Measurements from ENCODE around the gene ARHGEF12.

Gene ARHGEF12

GRCh38 chr11:120354068-120354467 is 17.9 kb downstream of the ARHGEF12 start:
- TF ChIP-seq FOXP2 (optimal IDR thresholded peaks at IDR 0.05; ENCODE audit: control extremely low read depth, extremely low read length, insufficient read depth), result no peak
- TF ChIP-seq POLR2AphosphoS5 (IDR thresholded peaks at IDR 0.05; ENCODE audit: borderline replicate concordance, low read depth, low read length), result no peak
- no peak for TF ChIP-seq EZH2 (IDR thresholded peaks at IDR 0.05)
- Histone ChIP-seq H3K27ac (no peak overlapping the region), H3K9me3 (ENCODE audit: low read depth, low read length) (no peaks in the 10 kb centered on the region), H3K9ac (ENCODE audit: insufficient read length) (no peak overlapping the region), H3K4me3 (no peak overlapping the region), H3K36me3 (ENCODE audit: insufficient read depth, low read length) (no peaks in the 10 kb centered on the region)
- DNase-seq (ENCODE audit: low read depth, low spot score), result no peak

GRCh38 chr11:120354779-120355178 is 18.6 kb downstream of the ARHGEF12 start:
- DNase-seq (ENCODE audit: low read depth, low spot score), result no peak
- H3K27ac ChIP-seq, result no peak overlapping the region
- TF ChIP-seq EZH2 (IDR thresholded peaks at IDR 0.05) (no peak), POLR2AphosphoS5 (IDR thresholded peaks at IDR 0.05; ENCODE audit: borderline replicate concordance, low read depth, low read length) (no peak), FOXP2 (optimal IDR thresholded peaks at IDR 0.05; ENCODE audit: control extremely low read depth, extremely low read length, insufficient read depth) (no peak)
- H3K4me3 ChIP-seq, result no peak overlapping the region
- no peaks in the 10 kb centered on the region for H3K9me3 ChIP-seq (ENCODE audit: low read depth, low read length)
- no peak overlapping the region for H3K9ac ChIP-seq (ENCODE audit: insufficient read length)
- H3K36me3 ChIP-seq (ENCODE audit: insufficient read depth, low read length), result no peaks in the 10 kb centered on the region

GRCh38 chr11:120357620-120358019 is 21.4 kb downstream of the ARHGEF12 start:
- Histone ChIP-seq H3K9me3 (ENCODE audit: low read depth, low read length) (no peaks in the 10 kb centered on the region), H3K27ac (no peak overlapping the region), H3K9ac (ENCODE audit: insufficient read length) (no peak overlapping the region), H3K4me3 (no peak overlapping the region), H3K36me3 (ENCODE audit: insufficient read depth, low read length) (0 out of 2 replicates have a peak, but pooled peaks cover 2% of the 10 kb centered on the region)
- DNase-seq (ENCODE audit: low read depth, low spot score), result no peak
- TF ChIP-seq EZH2 (IDR thresholded peaks at IDR 0.05), result no peak
- TF ChIP-seq POLR2AphosphoS5 (IDR thresholded peaks at IDR 0.05; ENCODE audit: borderline replicate concordance, low read depth, low read length), result no peak
- TF ChIP-seq FOXP2 (optimal IDR thresholded peaks at IDR 0.05; ENCODE audit: control extremely low read depth, extremely low read length, insufficient read depth), result no peak

GRCh38 chr11:120358729-120359128 is 22.5 kb downstream of the ARHGEF12 start:
- DNase-seq (ENCODE audit: low read depth, low spot score), result no peak
- no peak for TF ChIP-seq FOXP2 (optimal IDR thresholded peaks at IDR 0.05; ENCODE audit: control extremely low read depth, extremely low read length, insufficient read depth)
- no peak for TF ChIP-seq EZH2 (IDR thresholded peaks at IDR 0.05)
- no peak for TF ChIP-seq POLR2AphosphoS5 (IDR thresholded peaks at IDR 0.05; ENCODE audit: borderline replicate concordance, low read depth, low read length)
- no peaks in the 10 kb centered on the region for H3K9me3 ChIP-seq (ENCODE audit: low read depth, low read length)

GRCh38 chr11:120363436-120363835 is 27.2 kb downstream of the ARHGEF12 start:
- H3K4me3 ChIP-seq, result no peak overlapping the region
- H3K36me3 ChIP-seq (ENCODE audit: insufficient read depth, low read length), result 0 out of 2 replicates have a peak, but pooled peaks cover 2% of the 10 kb centered on the region
- TF ChIP-seq FOXP2 (optimal IDR thresholded peaks at IDR 0.05; ENCODE audit: control extremely low read depth, extremely low read length, insufficient read depth) (no peak), POLR2AphosphoS5 (IDR thresholded peaks at IDR 0.05; ENCODE audit: borderline replicate concordance, low read depth, low read length) (no peak), EZH2 (IDR thresholded peaks at IDR 0.05) (no peak)
- no peak overlapping the region for H3K9ac ChIP-seq (ENCODE audit: insufficient read length)
- no peak overlapping the region for H3K27ac ChIP-seq
- H3K9me3 ChIP-seq (ENCODE audit: low read depth, low read length), result no peaks in the 10 kb centered on the region
- no peak for DNase-seq (ENCODE audit: low read depth, low spot score)

More at GRCh38 chr11:120358729-120359128, 22.5 kb downstream of the ARHGEF12 start:
- Histone ChIP-seq H3K36me3 (ENCODE audit: insufficient read depth, low read length) (0 out of 2 replicates have a peak, but pooled peaks cover 2% of the 10 kb centered on the region), H3K4me3 (no peak overlapping the region), H3K9ac (ENCODE audit: insufficient read length) (no peak overlapping the region), H3K27ac (no peak overlapping the region)

GRCh38 chr11:120365512-120365911 is 29.3 kb downstream of the ARHGEF12 start:
- no peak overlapping the region for H3K27ac ChIP-seq
- DNase-seq (ENCODE audit: low read depth, low spot score), result no peak
- H3K36me3 ChIP-seq (ENCODE audit: insufficient read depth, low read length), result 0 out of 2 replicates have a peak, but pooled peaks cover 2% of the 10 kb centered on the region
- no peaks in the 10 kb centered on the region for H3K9me3 ChIP-seq (ENCODE audit: low read depth, low read length)
- no peak overlapping the region for H3K9ac ChIP-seq (ENCODE audit: insufficient read length)
- no peak overlapping the region for H3K4me3 ChIP-seq
- TF ChIP-seq POLR2AphosphoS5 (IDR thresholded peaks at IDR 0.05; ENCODE audit: borderline replicate concordance, low read depth, low read length) (no peak), FOXP2 (optimal IDR thresholded peaks at IDR 0.05; ENCODE audit: control extremely low read depth, extremely low read length, insufficient read depth) (no peak), EZH2 (IDR thresholded peaks at IDR 0.05) (no peak)

- TF ChIP-seq EZH2 (IDR thresholded peaks at IDR 0.05) (no peak), FOXP2 (optimal IDR thresholded peaks at IDR 0.05; ENCODE audit: control extremely low read depth, extremely low read length, insufficient read depth) (no peak), POLR2AphosphoS5 (IDR thresholded peaks at IDR 0.05; ENCODE audit: borderline replicate concordance, low read depth, low read length) (no peak)
- H3K27ac ChIP-seq, result no peak overlapping the region
- H3K4me3 ChIP-seq, result no peak overlapping the region
- H3K36me3 ChIP-seq (ENCODE audit: insufficient read depth, low read length), result no peaks in the 10 kb centered on the region; the same call in 1 of the 2 replicates
- H3K9me3 ChIP-seq (ENCODE audit: low read depth, low read length), result no peaks in the 10 kb centered on the region
- no peak for DNase-seq (ENCODE audit: low read depth, low spot score)
- no peak overlapping the region for H3K9ac ChIP-seq (ENCODE audit: insufficient read length)
Observed at GRCh38 chr11:120372296-120372695, 36.1 kb downstream of the ARHGEF12 start.

- DNase-seq (ENCODE audit: low read depth, low spot score), result no peak
- H3K9me3 ChIP-seq (ENCODE audit: low read depth, low read length), result no peaks in the 10 kb centered on the region
- TF ChIP-seq EZH2 (IDR thresholded peaks at IDR 0.05) (no peak), POLR2AphosphoS5 (IDR thresholded peaks at IDR 0.05; ENCODE audit: borderline replicate concordance, low read depth, low read length) (no peak), FOXP2 (optimal IDR thresholded peaks at IDR 0.05; ENCODE audit: control extremely low read depth, extremely low read length, insufficient read depth) (no peak)
- no peak overlapping the region for H3K4me3 ChIP-seq
- H3K27ac ChIP-seq, result no peak overlapping the region
- H3K36me3 ChIP-seq (ENCODE audit: insufficient read depth, low read length), result peaks cover 5% of the 10 kb centered on the region
- no peak overlapping the region for H3K9ac ChIP-seq (ENCODE audit: insufficient read length)
Observed at GRCh38 chr11:120375076-120375475, 38.9 kb downstream of the ARHGEF12 start.

All from SK-N-MC (cell line).